Measurements from ENCODE around the gene SYT8.
"Not testable (repeated sequence)": the region's sequence is repeated elsewhere in the genome, so short reads cannot be mapped to it uniquely, and the experiment has no call there.

- not testable (repeated sequence) for TF ChIP-seq CTCF (IDR thresholded peaks at IDR 0.05); EZH2 (IDR thresholded peaks at IDR 0.05; ENCODE audit: borderline replicate concordance, insufficient read depth, low read depth, low read length, poor library complexity, severe bottlenecking)
These were observed 41.1 kb downstream of the SYT8 start for GRCh38 chr11:1875851-1876301.

Measured in B cell (primary cell).